ENCODE measurements around the gene MC5R.

MC5R gene

GRCh38 chr18:13800505-13801259 lies 23.3 kb upstream of the MC5R start:
- TF ChIP-seq CTCF (IDR thresholded peaks at IDR 0.05; ENCODE audit: low read length) (peak; percentile 45), EZH2 (optimal IDR thresholded peaks at IDR 0.05; ENCODE audit: low read depth, low read length) (no peak)
- H3K4me1 ChIP-seq (ENCODE audit: low read length), result 0 out of 2 replicates have a peak, but pooled peaks cover 7% of the 10 kb centered on the region
- H3K27me3 ChIP-seq (replicated peaks; ENCODE audit: insufficient read depth, low read length), result no peaks in the 10 kb centered on the region
- H3K9me2 ChIP-seq (replicated peaks; ENCODE audit: insufficient read depth, low read length), result no peaks in the 10 kb centered on the region
- H3K4me3 ChIP-seq (ENCODE audit: low read length), result peak overlapping the region; percentile 46
- peak overlapping the region; percentile 72 for H3K4me2 ChIP-seq (ENCODE audit: low read depth, low read length)
- peak; percentile 57 for DNase-seq
- no peak overlapping the region for H3K9ac ChIP-seq (ENCODE audit: low read length)
- H3K79me2 ChIP-seq (ENCODE audit: low read length), result no peaks in the 10 kb centered on the region
- H4K20me1 ChIP-seq (ENCODE audit: insufficient read depth, low read length), result no peaks in the 10 kb centered on the region
- H3K27ac ChIP-seq (ENCODE audit: low read length), result no peak overlapping the region
- no peaks in the 10 kb centered on the region for H3K36me3 ChIP-seq (replicated peaks; ENCODE audit: insufficient read depth, low read length)
- H3K9me3 ChIP-seq (replicated peaks; ENCODE audit: insufficient read depth, low read length), result no peaks in the 10 kb centered on the region
- peak overlapping the region; percentile 72 for H2AFZ ChIP-seq (ENCODE audit: low read length)
- H3F3A ChIP-seq (ENCODE audit: insufficient read depth, low read length), result no peaks in the 10 kb centered on the region

GRCh38 chr18:13801260-13801601 lies 22.7 kb upstream of the MC5R start:
- Histone ChIP-seq H3K9ac (ENCODE audit: low read length) (no peak overlapping the region; the same call in 1 of the 2 replicates), H3F3A (ENCODE audit: insufficient read depth, low read length) (no peaks in the 10 kb centered on the region), H3K27ac (ENCODE audit: low read length) (no peak overlapping the region), H3K4me1 (ENCODE audit: low read length) (0 out of 2 replicates have a peak, but pooled peaks cover 7% of the 10 kb centered on the region), H3K4me2 (ENCODE audit: low read depth, low read length) (peak overlapping the region; percentile 72; the same call in 1 of the 2 replicates), H3K4me3 (ENCODE audit: low read length) (peak overlapping the region; percentile 46), H3K27me3 (replicated peaks; ENCODE audit: insufficient read depth, low read length) (no peaks in the 10 kb centered on the region), H2AFZ (ENCODE audit: low read length) (peak overlapping the region; percentile 72), H3K79me2 (ENCODE audit: low read length) (no peaks in the 10 kb centered on the region), H3K36me3 (replicated peaks; ENCODE audit: insufficient read depth, low read length) (no peaks in the 10 kb centered on the region), H3K9me3 (replicated peaks; ENCODE audit: insufficient read depth, low read length) (no peaks in the 10 kb centered on the region), H3K9me2 (replicated peaks; ENCODE audit: insufficient read depth, low read length) (no peaks in the 10 kb centered on the region), H4K20me1 (ENCODE audit: insufficient read depth, low read length) (no peaks in the 10 kb centered on the region)
- TF ChIP-seq CTCF (IDR thresholded peaks at IDR 0.05; ENCODE audit: low read length), result no peak
- no peak for TF ChIP-seq EZH2phosphoT487 (IDR thresholded peaks at IDR 0.05; ENCODE audit: low read length)
- TF ChIP-seq EZH2 (optimal IDR thresholded peaks at IDR 0.05; ENCODE audit: low read depth, low read length), result no peak
- no peak for DNase-seq

GRCh38 chr18:13804305-13804704 lies 19.6 kb upstream of the MC5R start:
- Histone ChIP-seq H3K4me3 (ENCODE audit: low read length) (no peak overlapping the region), H3F3A (ENCODE audit: insufficient read depth, low read length) (no peaks in the 10 kb centered on the region), H3K27ac (ENCODE audit: low read length) (no peak overlapping the region), H3K79me2 (ENCODE audit: low read length) (no peaks in the 10 kb centered on the region), H3K4me2 (ENCODE audit: low read depth, low read length) (peak overlapping the region; percentile 33), H2AFZ (ENCODE audit: low read length) (peak overlapping the region; percentile 46), H4K20me1 (ENCODE audit: insufficient read depth, low read length) (no peaks in the 10 kb centered on the region), H3K36me3 (replicated peaks; ENCODE audit: insufficient read depth, low read length) (no peaks in the 10 kb centered on the region), H3K4me1 (ENCODE audit: low read length) (0 out of 2 replicates have a peak, but pooled peaks cover 7% of the 10 kb centered on the region), H3K9ac (ENCODE audit: low read length) (no peak overlapping the region), H3K9me3 (replicated peaks; ENCODE audit: insufficient read depth, low read length) (no peaks in the 10 kb centered on the region), H3K27me3 (replicated peaks; ENCODE audit: insufficient read depth, low read length) (no peaks in the 10 kb centered on the region), H3K9me2 (replicated peaks; ENCODE audit: insufficient read depth, low read length) (no peaks in the 10 kb centered on the region)
- DNase-seq, result peak; percentile 23
- no peak for TF ChIP-seq EZH2 (optimal IDR thresholded peaks at IDR 0.05; ENCODE audit: low read depth, low read length)
- no peak for TF ChIP-seq EZH2phosphoT487 (IDR thresholded peaks at IDR 0.05; ENCODE audit: low read length)
- no peak for TF ChIP-seq CTCF (IDR thresholded peaks at IDR 0.05; ENCODE audit: low read length)
